Stimulated activated CD4-positive, alpha-beta T cell treated with anti-CD3 and anti-CD28 coated beads, Interleukin-1b, Interleukin-23, amount 100 ng/mL, for 48 hours (primary cell): ENCODE data around the gene FAF1.
A peak's percentile ranks its signal among the peaks of the same experiment; 100 is the strongest.
"Not testable (repeated sequence)": the region's sequence is repeated elsewhere in the genome, so short reads cannot be mapped to it uniquely, and the experiment has no call there.

ENCODE experiments used
- DNase-seq: peaks from one replicate; pipeline ENCODE4 v3.0.0-alpha.2; 2020

The FAF1 gene

GRCh38 chr1:50959913-50960844, at the start of gene FAF1:
FAF1 (minus strand) TSS chr1:50960267; CDS start chr1:50959811, 456 bp downstream.
- peak; percentile 96 for DNase-seq

GRCh38 chr1:51009381-51009780, 49.3 kb upstream of the FAF1 start:
- DNase-seq: no peak

GRCh38 chr1:51005549-51005948, 45.5 kb upstream of the FAF1 start:
- not testable (repeated sequence) for DNase-seq

- no peak for DNase-seq
These were observed 42.4 kb upstream of the FAF1 start for GRCh38 chr1:51002516-51002915.

GRCh38 chr1:51000651-51001050, 40.6 kb upstream of the FAF1 start:
- no peak for DNase-seq

GRCh38 chr1:51000160-51000559, 40.1 kb upstream of the FAF1 start:
- DNase-seq: no peak

GRCh38 chr1:50999375-50999774, 39.3 kb upstream of the FAF1 start:
- DNase-seq: not testable (repeated sequence)

GRCh38 chr1:50996083-50996482, 36.0 kb upstream of the FAF1 start:
- no peak for DNase-seq

- no peak for DNase-seq
These were observed 35.6 kb upstream of the FAF1 start for GRCh38 chr1:50995651-50996050.

GRCh38 chr1:50994997-50995396, 34.9 kb upstream of the FAF1 start:
- DNase-seq: no peak

- DNase-seq: no peak
These were observed 33.6 kb upstream of the FAF1 start for GRCh38 chr1:50993645-50994044.

GRCh38 chr1:50992532-50993318, 32.7 kb upstream of the FAF1 start:
- DNase-seq: no peak

- DNase-seq: no peak
These were observed 29.6 kb upstream of the FAF1 start for GRCh38 chr1:50989694-50990093.

- no peak for DNase-seq
These were observed 26.6 kb upstream of the FAF1 start for GRCh38 chr1:50986653-50987052.

GRCh38 chr1:50985094-50985493, 25.0 kb upstream of the FAF1 start:
- no peak for DNase-seq

- no peak for DNase-seq
These were observed 23.2 kb upstream of the FAF1 start for GRCh38 chr1:50983219-50983802.

GRCh38 chr1:50982611-50983010, 22.5 kb upstream of the FAF1 start:
- DNase-seq: no peak

- DNase-seq: no peak
These were observed 21.7 kb upstream of the FAF1 start for GRCh38 chr1:50981741-50982140.

GRCh38 chr1:50980505-50980904, 20.4 kb upstream of the FAF1 start:
- DNase-seq: no peak

GRCh38 chr1:50979937-50980336, 19.9 kb upstream of the FAF1 start:
- no peak for DNase-seq

- no peak for DNase-seq
These were observed 19.1 kb upstream of the FAF1 start for GRCh38 chr1:50978852-50979781.

- no peak for DNase-seq
These were observed 18.2 kb upstream of the FAF1 start for GRCh38 chr1:50978144-50978851.
